DMS153 (cell line): ENCODE results near the gene GMPPA.

ENCODE experiments used
- DNase-seq: peaks from one replicate; lab custom pipeline; 2025; lab: John Stamatoyannopoulos, UW

GMPPA gene

GRCh38 chr2:219522111-219523030, 23.7 kb downstream of the GMPPA start:
- DNase-seq: peak; percentile 16

GRCh38 chr2:219523031-219523671, 24.5 kb downstream of the GMPPA start:
- no peak for DNase-seq

- DNase-seq: no peak
These were observed 26.1 kb downstream of the GMPPA start for GRCh38 chr2:219524817-219525216.

- DNase-seq: no peak
These were observed 27.0 kb downstream of the GMPPA start for GRCh38 chr2:219525533-219526232.

- DNase-seq: no peak
These were observed 27.8 kb downstream of the GMPPA start for GRCh38 chr2:219526320-219527075.

- no peak for DNase-seq
These were observed 28.3 kb downstream of the GMPPA start for GRCh38 chr2:219527076-219527394.

GRCh38 chr2:219527472-219527871, 28.8 kb downstream of the GMPPA start:
- DNase-seq: no peak

- peak; percentile 62 for DNase-seq
These were observed 31.6 kb downstream of the GMPPA start for GRCh38 chr2:219530048-219530963.

GRCh38 chr2:219531639-219532377, 33.1 kb downstream of the GMPPA start:
- no peak for DNase-seq

- DNase-seq: no peak
These were observed 33.6 kb downstream of the GMPPA start for GRCh38 chr2:219532378-219532649.

GRCh38 chr2:219533930-219534661, 35.4 kb downstream of the GMPPA start:
- no peak for DNase-seq

GRCh38 chr2:219536425-219536824, 37.7 kb downstream of the GMPPA start:
- DNase-seq: no peak

- no peak for DNase-seq
These were observed 38.3 kb downstream of the GMPPA start for GRCh38 chr2:219536967-219537366.

- no peak for DNase-seq
These were observed 39.2 kb downstream of the GMPPA start for GRCh38 chr2:219537657-219538488.

- no peak for DNase-seq
These were observed 39.8 kb downstream of the GMPPA start for GRCh38 chr2:219538504-219538951.

- DNase-seq: no peak
These were observed 40.5 kb downstream of the GMPPA start for GRCh38 chr2:219538956-219539788.

- no peak for DNase-seq
These were observed 41.4 kb downstream of the GMPPA start for GRCh38 chr2:219539926-219540678.
